Measurements from ENCODE around the gene NDST1.
"Not testable (repeated sequence)": the region's sequence is repeated elsewhere in the genome, so short reads cannot be mapped to it uniquely, and the experiment has no call there.

Gene NDST1

GRCh38 chr5:150509992-150510391, 2.1 kb downstream of the NDST1 start:
- no peak for DNase-seq

GRCh38 chr5:150510460-150511263, 2.7 kb downstream of the NDST1 start:
- DNase-seq: no peak

- DNase-seq: no peak
Observed at GRCh38 chr5:150511578-150512367, 3.8 kb downstream of the NDST1 start.

GRCh38 chr5:150512368-150512747, 4.4 kb downstream of the NDST1 start:
- no peak for DNase-seq

- DNase-seq: no peak
Observed at GRCh38 chr5:150513375-150514309, 5.7 kb downstream of the NDST1 start.

- DNase-seq: no peak
Observed at GRCh38 chr5:150514708-150515211, 6.8 kb downstream of the NDST1 start.

- no peak for DNase-seq
Observed at GRCh38 chr5:150515446-150515845, 7.5 kb downstream of the NDST1 start.

GRCh38 chr5:150516011-150516410, 8.1 kb downstream of the NDST1 start:
- no peak for DNase-seq

- DNase-seq: no peak
Observed at GRCh38 chr5:150517272-150518152, 9.6 kb downstream of the NDST1 start.

- not testable (repeated sequence) for DNase-seq
Observed at GRCh38 chr5:150518712-150519559, 11.0 kb downstream of the NDST1 start.

- no peak for DNase-seq
Observed at GRCh38 chr5:150519560-150519945, 11.6 kb downstream of the NDST1 start.

- DNase-seq: no peak
Observed at GRCh38 chr5:150519978-150520377, 12.0 kb downstream of the NDST1 start.

GRCh38 chr5:150520747-150521521, 13.0 kb downstream of the NDST1 start:
- DNase-seq: no peak

- no peak for DNase-seq
Observed at GRCh38 chr5:150521522-150521817, 13.5 kb downstream of the NDST1 start.

- no peak for DNase-seq
Observed at GRCh38 chr5:150521939-150522503, 14.1 kb downstream of the NDST1 start.

GRCh38 chr5:150522504-150523414, 14.8 kb downstream of the NDST1 start:
- DNase-seq: no peak

GRCh38 chr5:150523472-150524350, 15.8 kb downstream of the NDST1 start:
- DNase-seq: no peak

- no peak for DNase-seq
Observed at GRCh38 chr5:150525163-150525562, 17.2 kb downstream of the NDST1 start.

Measured in central memory CD4-positive, alpha-beta T cell (primary cell).